Measurements from ENCODE around the gene USP34. TPM values are rescaled to one million over a fixed set of nuclear protein-coding genes. Genes with fewer than 3 reads are reported as not detected.

USP34 gene
- total RNA-seq, 1 experiment from 2014 or later = 46.9 TPM

DNA sequence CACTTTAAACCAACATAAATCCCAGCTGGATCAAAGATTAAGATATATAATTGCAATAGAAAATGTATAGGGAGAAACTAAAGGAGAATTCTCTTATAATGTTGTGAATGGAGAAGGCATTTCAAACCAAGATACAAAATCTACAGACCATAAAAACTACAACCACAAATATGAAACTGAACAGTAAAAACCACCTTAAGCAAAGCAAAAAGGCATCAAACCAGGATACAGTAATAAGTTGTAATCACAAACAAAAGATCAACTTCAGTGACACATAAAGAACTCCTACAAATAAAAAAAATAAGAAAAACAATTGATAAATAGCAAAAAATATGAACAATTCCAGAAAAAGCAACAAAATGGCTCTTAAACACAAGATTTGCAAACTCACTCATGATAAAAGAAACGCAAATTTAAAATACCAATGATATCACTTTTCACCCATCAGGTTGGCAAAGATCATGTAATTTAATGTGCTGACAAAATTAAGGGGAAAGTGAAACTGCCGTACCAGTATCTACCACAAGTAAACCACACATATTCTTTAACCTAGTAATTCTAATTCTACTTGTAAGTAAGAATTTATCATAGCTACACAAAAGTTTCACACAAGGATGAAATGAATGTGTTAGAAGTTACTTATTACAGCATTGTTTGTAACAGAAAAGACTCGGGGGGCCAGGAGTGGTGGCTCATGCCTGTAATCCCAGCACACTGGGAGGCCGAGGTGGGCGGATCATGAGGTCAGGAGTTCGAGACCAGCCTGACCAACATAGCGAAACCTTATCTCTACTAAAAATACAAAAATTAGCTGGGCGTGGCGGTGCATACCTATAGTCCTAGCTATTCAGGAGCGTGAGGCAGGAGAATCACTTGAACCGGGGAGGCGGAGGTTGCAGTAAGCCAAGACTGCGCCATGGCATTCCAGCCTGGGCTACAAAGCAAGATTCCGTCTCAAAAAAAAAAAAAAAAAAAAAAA lies 101.9 kb downstream of the USP34 start:
- peak; percentile 63 for DNase-seq (ENCODE audit: low spot score)

DNA sequence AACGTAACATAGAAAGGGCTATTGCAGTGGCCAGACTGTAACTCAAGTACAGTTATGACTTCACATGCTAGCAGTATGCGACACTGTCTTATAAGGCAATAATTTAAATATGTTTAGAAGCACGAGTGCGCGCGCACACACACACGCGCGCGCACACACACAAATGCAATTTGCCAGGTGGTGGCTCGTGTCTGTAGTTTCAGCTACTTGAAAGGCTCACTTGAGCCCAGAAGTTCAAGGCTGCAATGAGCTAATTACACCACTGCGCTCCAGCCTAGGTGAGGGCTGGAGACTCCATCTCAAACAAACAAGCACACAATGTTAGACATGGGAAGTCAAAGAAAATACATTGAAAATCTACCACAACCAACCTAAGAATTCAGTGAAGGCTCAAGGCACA lies 103.7 kb downstream of the USP34 start:
- no peak for DNase-seq (ENCODE audit: low spot score)

DNA sequence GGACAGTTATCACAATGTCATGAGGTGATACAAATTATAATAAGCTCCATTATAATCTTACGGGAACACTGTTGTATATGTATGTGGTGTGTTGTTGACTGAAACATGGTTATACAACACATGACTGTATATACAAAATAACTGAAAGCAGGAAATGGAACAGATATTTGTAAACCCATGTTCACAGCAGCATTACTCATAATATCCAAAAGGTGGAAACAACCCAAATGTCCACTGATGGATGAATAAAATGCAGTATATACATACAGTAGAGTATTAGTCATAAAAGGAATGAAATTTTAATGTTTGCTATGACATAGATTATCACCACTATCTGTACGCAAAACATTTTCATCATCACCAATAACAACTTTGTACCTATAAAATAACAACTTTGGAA lies 107.3 kb downstream of the USP34 start:
- no peak for DNase-seq (ENCODE audit: low spot score)

DNA sequence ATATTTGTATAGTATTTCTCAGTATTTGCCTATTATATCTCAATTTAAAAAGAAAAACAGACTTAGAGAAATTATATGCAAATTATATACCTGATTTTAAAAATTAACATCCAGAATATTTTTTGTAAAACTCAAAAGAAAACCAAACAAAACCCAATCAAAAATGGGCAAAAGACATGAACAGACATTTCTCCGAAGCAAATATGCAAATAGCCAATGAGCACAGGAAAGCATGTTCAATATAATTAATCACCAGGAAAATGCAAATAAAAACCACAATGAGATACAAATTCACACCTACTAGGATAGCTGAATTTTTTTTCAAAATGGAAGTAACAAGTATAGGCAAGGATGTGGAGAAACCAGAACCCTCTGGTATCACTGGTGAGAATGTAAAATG lies 108.0 kb downstream of the USP34 start:
- DNase-seq (ENCODE audit: low spot score) = no peak

DNA sequence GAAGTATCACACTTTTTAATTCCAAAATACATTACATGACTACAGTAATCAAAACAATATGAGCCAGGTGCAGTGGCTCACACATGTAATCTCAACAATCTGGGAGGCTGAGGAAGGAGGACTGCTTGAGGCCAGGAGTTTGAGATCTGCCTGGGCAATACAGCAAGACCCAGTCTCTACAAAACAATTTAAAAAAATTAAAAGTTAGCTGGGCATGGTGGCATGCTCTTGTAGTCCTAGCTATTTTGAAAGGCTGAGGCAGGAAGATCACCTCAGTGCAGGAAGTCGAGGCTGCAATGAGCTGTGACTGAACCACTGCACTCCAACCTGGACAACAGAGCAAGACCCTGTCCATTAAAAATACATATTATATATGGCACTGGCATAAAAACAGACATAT lies 109.8 kb downstream of the USP34 start:
- DNase-seq (ENCODE audit: low spot score) = no peak

DNA sequence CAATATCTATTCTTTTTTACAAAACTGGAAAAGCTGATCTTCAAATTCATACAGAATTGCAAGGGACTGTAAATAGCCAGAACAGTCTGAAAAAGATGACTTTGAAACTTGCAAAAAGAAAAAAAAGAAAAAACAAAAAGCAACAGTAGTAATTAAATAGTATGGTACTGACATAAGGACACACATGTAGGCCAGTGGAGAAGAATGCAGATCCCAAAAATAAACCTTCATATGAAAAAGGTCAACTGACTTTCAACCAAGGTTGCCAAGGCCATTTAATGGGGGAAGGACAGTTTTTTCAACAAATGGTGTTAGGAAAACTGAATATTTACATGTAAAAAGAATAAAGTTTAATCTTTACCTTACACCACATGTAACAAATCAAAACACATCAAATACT lies 111.8 kb downstream of the USP34 start:
- DNase-seq (ENCODE audit: low spot score) = no peak

DNA sequence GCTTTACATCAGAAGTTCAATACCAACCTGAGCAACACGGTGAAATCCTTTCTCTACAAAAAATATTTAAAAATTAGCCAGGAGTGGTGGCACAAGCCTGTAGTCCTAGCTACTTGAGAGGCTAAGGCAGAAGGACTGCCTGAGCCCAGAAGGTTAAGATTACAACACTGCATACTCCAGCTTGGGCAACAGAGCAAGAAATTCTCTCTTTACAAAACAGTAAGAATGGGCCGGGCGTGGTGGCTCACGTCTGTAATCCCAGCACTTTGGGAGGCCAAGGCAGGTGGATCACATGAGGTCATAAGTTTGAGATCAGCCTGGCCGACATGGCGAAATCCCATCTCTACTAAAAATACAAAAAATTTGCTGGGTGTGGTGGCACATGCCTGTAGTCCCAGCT lies 113.2 kb downstream of the USP34 start:
- no peak for DNase-seq (ENCODE audit: low spot score)

DNA sequence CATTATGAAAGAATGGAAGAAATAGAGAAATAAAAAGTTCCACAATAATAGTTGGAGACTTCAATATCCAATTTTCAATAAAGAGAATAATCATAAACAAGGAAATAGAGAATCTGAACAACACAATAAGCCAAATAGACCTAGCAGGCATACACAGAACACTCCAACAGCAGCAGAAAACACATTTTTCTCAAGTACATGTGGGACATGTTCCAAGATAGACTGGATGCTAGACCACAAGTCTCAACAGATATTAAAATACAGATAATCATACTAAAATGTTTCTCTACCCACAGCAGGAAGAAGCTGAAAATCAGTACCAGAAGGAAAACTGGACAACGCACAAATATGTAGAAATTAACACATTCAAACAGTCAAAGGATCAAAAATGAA lies 113.9 kb downstream of the USP34 start:
- no peak for DNase-seq (ENCODE audit: low spot score)

DNA sequence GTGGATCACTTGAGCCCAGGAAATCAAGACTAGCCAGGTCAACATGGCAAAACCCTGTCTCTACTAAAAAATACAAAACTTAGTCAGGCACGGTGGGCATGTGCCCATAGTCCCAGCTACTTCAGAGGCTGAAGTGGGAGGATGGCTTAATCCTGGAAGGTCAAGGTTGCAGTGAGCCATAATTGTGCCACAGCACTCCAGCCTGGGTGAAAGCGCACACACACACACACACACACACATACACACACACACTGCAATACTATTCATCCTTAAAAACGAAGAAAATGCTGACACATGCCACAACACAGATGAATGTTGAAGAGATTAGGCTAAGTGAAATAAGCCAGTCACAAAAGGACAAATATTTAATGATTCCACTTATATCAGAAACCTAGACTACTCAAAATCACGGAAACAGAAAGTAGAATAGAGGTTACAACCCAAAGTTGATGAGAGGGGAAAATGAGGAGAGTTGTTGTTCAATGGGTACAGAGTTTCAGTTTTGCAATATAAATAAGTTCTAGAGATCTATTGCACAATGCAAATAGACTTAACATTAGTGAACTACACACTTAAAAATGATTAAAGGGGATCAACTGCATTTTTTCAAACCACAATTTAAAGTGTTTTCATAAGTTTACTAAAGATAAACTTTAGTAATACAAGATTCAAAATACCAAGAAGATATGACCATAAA lies 114.5 kb downstream of the USP34 start:
- no peak for DNase-seq (ENCODE audit: low spot score)

DNA sequence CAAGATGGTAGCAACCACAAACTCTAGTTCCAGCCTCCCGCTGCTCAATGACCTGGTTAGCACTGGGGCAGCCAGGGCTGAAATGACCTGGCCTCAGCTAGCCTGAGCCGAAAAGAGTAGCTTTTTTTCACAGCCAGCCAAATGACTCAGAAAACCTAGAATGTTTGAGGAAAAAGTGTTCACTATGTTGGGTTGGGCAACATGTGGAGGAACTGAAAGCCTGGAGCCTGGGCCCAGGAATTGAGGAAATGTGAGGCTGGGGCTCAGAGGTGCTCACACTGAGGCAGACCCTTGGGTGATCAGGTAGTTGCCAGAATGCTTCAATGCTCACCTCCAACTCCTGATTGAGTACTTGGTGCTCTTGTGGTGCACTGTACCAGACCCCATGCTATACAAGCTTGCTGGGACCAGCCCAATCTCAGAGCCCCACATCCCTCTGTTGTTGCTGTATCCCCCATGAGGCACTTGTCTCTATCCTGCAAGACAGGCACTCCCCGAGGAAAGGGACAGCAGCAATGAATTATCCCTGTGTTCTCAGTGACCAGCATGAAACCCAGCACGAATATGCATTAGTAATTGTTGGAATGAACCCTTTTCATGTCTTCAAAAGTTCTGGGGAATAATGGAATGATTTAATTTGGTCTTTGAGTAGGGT lies 116.2 kb downstream of the USP34 start:
- DNase-seq (ENCODE audit: low spot score) = no peak

DNA sequence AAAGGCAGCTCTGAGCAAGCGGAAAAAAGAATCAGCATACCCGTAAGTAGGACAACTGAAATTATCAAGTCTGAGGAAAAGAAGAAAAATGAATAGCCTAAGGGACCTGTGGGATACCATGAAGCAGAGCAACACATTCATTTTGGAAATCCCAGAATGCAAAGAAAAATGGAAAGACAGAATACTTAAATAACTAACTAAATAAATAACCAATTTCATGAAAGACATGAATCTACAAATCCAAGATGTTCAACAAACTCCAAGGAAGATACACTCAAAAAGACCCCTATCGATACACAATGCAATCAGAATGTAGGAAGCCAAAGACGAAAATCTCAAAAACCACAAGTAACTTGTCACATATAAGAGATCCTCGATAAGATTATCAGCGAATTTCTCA lies 117.0 kb downstream of the USP34 start:
- DNase-seq (ENCODE audit: low spot score) = no peak

DNA sequence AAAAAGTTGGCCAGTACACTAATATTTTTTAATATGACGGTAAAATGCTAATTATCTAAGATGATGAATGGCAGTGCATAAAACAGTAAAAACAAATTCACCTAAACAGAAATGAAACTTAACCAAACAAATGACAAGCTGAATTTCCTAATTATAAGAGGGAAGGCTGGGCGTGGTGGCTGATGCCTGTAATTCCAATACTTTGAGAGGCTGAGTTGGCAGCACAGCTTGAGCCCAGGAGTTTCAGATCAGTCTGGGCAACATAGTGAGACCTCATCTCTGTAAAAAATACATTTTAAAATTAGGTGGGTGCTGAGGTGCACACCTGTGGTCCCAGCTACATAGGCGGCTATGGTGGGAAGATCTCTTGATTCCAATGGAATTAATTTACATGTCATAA lies 120.1 kb downstream of the USP34 start:
- DNase-seq (ENCODE audit: low spot score) = no peak

DNA sequence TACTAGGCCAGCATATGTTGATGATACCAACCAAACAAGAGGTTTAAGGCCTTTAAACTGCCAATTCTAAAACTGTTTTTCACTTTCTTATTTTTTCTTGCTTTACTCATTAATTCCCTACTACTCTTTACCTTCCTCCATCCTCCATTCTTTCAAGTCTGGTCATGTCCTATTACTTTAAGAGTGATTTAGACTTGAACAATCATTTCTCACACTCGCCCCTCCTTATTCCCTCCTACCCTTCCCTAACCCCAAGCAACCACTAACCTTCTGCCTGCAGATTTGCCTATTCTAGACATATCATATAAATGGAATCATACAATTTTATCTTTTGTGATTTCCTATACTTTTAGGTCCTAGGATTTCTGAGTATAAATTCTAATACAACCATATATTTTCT lies 127.7 kb downstream of the USP34 start:
- DNase-seq (ENCODE audit: low spot score) = no peak

DNA sequence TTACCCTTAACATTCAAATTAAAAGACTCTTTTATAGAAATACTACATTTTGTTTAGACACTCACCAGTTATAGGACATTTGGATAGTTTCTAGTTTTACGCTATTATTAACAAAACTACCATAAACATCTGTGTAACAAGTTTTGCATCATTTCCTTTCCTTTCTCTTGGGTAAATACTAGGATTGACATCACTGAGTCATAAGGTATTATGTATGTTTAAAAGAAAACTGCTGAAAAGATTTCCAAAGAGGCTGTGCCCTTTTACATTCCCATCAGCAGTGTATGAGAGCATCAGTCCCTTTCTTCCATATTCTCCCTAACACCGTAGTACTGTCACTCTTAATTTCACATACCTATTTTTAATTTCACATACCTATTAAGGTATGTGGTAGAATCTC lies 130.6 kb downstream of the USP34 start:
- no peak for DNase-seq (ENCODE audit: low spot score)

DNA sequence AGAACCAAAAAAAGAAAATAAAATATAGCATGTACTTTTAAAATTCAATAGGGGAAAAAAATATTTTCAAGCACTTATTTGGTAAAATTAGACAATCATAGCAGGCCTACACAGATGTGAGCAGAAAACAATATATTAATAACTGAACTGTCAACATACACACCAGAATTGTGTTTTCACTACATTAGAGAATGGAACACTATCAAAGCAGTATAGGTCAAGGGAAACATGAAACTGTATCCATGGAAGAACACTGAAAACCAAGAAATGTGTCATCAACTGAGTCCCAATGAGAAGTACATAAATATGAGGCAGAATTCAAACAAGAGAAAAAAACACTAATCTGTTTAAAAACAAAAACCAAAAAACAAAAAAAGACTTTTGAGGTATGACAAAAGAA lies 132.4 kb downstream of the USP34 start:
- no peak for DNase-seq (ENCODE audit: low spot score)

DNA sequence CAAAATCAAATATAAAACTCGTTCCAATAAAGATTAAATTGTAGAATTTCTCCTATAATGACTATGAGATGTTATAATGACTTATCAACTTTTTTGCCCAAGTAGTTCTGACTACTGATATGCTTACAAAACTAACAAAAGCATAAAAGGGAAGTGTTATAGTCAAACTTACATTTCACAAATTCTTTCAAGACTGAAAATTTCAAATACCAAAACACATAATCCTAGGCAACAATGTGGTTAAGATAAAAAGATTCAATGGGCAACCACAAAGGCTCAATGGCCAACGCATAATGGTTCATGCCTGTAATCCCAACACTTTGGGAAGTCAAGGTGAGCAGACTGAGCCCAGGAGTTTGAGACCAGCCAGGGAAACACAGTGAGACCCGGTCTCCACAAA lies 135.7 kb downstream of the USP34 start:
- no peak for DNase-seq (ENCODE audit: low spot score)

DNA sequence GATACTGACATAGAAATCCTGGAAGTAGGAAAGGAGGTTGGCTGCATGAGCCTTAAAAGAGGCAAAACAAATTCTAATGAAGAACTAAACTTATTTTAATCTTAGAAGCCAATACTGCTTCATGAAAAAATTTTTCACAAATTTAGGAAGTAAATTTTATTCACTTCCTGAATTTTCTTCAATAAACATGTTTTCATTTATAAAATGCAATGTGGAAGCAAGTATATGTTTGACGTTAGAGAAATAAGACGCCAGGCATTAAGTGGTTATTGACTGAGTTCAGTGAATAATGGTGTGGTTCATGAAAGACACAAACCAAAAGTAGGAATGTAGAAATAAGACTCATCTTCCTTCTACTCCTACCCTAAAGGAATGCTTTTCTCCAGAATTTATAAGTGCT lies 136.4 kb downstream of the USP34 start:
- DNase-seq (ENCODE audit: low spot score) = no peak

DNA sequence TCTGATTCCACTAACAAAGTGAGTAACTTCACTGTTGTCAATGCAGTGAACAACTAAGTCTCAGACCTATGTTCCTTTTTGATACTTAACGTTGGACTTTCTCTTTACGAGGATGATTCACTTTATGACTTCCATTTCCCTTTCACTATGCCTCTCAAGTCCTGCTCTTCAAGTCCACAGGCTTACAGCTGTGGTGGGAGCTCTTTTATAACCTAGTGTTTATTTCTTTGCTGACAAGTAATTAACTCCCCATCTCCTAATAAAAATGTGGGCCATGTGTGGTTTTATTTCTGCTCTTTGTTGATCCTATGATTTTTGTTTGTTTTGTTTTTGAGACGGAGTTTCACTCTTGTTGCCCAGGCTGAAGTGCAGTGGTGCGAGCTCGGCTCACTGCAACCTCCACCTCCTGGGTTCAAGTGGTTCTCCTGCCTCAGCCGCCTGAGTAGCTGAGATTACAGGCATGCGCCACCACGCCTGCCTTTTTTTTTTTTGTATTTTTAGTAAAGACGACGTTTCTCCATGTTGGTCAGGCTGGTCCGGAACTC lies 142.1 kb downstream of the USP34 start:
- peak; percentile 27 for DNase-seq (ENCODE audit: low spot score)

DNA sequence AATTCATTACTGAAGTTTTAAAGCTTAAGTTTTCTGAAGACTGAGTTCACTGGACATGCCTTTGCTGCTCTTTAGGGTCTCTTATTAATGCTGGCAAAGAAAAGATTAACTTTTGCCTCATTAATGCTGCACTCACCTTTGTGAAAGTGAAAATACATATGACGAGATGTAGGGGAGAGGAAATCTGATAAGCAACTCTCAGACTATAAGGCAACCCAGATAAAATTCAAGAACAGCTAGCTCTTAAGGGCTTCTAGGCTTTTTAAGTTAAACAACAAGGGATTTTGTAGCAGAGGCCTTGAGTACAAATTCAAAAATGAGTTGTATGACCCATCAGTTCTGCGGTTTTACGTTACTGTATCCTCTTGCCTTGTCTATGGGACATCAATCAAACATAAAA lies 143.7 kb downstream of the USP34 start:
- no peak for DNase-seq (ENCODE audit: low spot score)

DNA sequence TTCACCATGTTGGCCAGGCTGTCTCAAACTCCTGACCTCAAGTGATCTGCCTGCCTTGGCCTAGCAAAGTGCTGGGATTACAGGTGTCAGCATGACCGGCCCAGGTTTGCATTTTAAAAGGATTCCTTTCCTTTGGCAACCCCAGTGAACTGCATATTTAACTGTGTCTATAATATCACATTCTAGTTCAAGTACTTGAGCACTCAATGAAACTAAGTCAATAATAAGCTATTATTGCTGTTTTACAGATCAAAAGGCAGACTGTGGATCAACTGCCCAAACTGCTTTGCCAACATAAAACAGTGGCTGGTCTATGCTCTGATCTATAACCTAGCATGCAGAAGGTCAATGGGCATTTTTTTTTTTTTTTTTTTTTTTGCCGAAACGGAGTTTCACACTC lies 144.5 kb downstream of the USP34 start:
- no peak for DNase-seq (ENCODE audit: low spot score)

DNA sequence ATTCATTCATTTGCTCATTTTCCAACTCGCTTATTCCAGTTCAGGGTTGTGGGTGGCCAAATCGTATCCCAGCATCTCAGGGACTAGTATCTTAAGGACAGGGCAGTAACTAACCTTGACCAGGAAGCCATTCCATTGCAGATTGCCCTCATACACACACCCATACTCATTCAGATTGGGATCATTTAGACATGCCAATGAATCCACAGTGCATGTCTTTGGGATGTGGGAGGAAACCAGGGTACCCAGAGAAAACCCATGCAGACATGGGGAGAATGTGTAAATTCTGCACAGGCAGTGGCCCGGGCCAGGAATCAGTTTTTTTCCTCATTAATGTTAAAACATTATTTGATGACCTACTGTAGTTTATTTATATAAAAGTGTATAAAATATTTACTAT lies 150.7 kb downstream of the USP34 start:
- DNase-seq (ENCODE audit: low spot score) = no peak

DNA sequence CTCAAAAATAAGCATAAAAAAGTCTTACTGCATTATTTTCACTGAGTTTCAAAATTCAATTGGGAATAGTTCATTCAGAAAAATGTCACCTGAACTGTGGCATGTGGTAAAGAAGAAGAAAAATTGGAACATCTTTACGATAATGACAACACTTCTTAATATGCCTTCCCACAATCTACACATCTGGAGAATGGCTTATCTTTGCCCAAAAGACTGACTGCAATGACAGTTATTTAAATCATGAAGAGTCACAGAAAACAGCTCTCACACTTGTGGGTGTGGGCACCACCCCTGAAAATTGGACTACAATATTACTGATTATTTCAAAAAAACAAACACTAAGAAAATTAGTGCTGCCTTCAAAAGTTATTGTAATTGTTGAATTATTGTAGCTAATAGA lies 152.3 kb downstream of the USP34 start:
- DNase-seq (ENCODE audit: low spot score) = no peak

Measured in H4 (cell line).